Liver (tissue), 3 donors: ENCODE data around the gene MISP3.

Experiments
- EGR1 ChIP-seq, 2 donors: IDR thresholded peaks; 2 replicates each; pipeline ENCODE4 v1.6.1; 2016 to 2018; ENCODE audit warnings: antibody characterized with exemption in 2 of 2, low read depth in 2 of 2
- RAD21 ChIP-seq, 2 donors: IDR thresholded peaks; 2 replicates each; pipeline ENCODE4 v1.6.1; 2016; ENCODE audit warnings: antibody characterized with exemption in 2 of 2, mild to moderate bottlenecking in 2 of 2
- REST ChIP-seq: IDR thresholded peaks from 2 replicates; pipeline ENCODE4 v1.6.1; 2016; ENCODE audit warnings: antibody characterized with exemption, mild to moderate bottlenecking
- RXRA ChIP-seq, 2 donors: IDR thresholded peaks; 2 replicates each; pipeline ENCODE4 v1.6.1; 2017 to 2018; ENCODE audit warnings: antibody characterized with exemption in 2 of 2, mild to moderate bottlenecking in 1 of 2
- TAF1 ChIP-seq: conservative IDR thresholded peaks from 2 replicates; pipeline ENCODE4 v1.6.1; 2016; ENCODE audit warnings: antibody characterized with exemption, mild to moderate bottlenecking
- YY1 ChIP-seq: IDR thresholded peaks from 2 replicates; pipeline ENCODE4 v1.6.1; 2016; ENCODE audit warnings: antibody characterized with exemption, mild to moderate bottlenecking
- TF ChIP-seq, protein P1 (sequence below): fragments of 150-350 bp; IDR thresholded peaks from 2 replicates; pipeline ENCODE4 v1.5.1; 2017; ENCODE audit warnings: improper control_type of control experiment, low read depth, low read length; ENCODE audit not compliant: missing input control
- TF ChIP-seq, protein P2 (sequence below): IDR thresholded peaks from 2 replicates; pipeline ENCODE4 v1.6.1; 2016; ENCODE audit warnings: antibody characterized with exemption
- donor health status: healthy.
- donor health status: healthy.

GRCh38 chr19:14027856-14028450, 44.6 kb upstream of the MISP3 start, which contains the start of gene RLN3:
- TF ChIP-seq, protein P1, sequence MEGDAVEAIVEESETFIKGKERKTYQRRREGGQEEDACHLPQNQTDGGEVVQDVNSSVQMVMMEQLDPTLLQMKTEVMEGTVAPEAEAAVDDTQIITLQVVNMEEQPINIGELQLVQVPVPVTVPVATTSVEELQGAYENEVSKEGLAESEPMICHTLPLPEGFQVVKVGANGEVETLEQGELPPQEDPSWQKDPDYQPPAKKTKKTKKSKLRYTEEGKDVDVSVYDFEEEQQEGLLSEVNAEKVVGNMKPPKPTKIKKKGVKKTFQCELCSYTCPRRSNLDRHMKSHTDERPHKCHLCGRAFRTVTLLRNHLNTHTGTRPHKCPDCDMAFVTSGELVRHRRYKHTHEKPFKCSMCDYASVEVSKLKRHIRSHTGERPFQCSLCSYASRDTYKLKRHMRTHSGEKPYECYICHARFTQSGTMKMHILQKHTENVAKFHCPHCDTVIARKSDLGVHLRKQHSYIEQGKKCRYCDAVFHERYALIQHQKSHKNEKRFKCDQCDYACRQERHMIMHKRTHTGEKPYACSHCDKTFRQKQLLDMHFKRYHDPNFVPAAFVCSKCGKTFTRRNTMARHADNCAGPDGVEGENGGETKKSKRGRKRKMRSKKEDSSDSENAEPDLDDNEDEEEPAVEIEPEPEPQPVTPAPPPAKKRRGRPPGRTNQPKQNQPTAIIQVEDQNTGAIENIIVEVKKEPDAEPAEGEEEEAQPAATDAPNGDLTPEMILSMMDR: no peak
- TF ChIP-seq RAD21 (IDR thresholded peaks at IDR 0.05) (no peak), REST (no peak), EGR1 (IDR thresholded peaks at IDR 0.05; ENCODE audit: low read depth in 2 of 2) (no peak), YY1 (no peak), RXRA (IDR thresholded peaks at IDR 0.05) (no peak), TAF1 (no peak)
- TF ChIP-seq, protein P2, sequence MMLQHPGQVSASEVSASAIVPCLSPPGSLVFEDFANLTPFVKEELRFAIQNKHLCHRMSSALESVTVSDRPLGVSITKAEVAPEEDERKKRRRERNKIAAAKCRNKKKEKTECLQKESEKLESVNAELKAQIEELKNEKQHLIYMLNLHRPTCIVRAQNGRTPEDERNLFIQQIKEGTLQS: no peak
